Inferior parietal cortex (tissue), 1 donor: Measurements from ENCODE around the gene ELMOD2.
A peak's percentile ranks its signal among the peaks of the same experiment; 100 is the strongest.
"Not testable (repeated sequence)": the region's sequence is repeated elsewhere in the genome, so short reads cannot be mapped to it uniquely, and the experiment has no call there.

ENCODE experiments used
- DNase-seq: peaks from one replicate; pipeline ENCODE4 v3.0.0-alpha.2; 2016; ENCODE audit errors: extremely low spot score

Gene ELMOD2

GRCh38 chr4:140523857-140524742 lies at the start of gene ELMOD2:
Gene ELMOD2, plus strand, starts transcription at chr4:140524168. Its CDS starts 1,261 bp downstream, at chr4:140525429.
- DNase-seq, result peak; percentile 95

GRCh38 chr4:140483445-140483844 lies 40.5 kb upstream of the ELMOD2 start:
- no peak for DNase-seq

GRCh38 chr4:140485939-140486338 lies 38.0 kb upstream of the ELMOD2 start:
- DNase-seq, result no peak

- DNase-seq, result no peak
These were observed 26.6 kb upstream of the ELMOD2 start for GRCh38 chr4:140497405-140497746.

- DNase-seq, result no peak
These were observed 26.0 kb upstream of the ELMOD2 start, which contains the start of gene MGAT4D for GRCh38 chr4:140497747-140498636. Gene MGAT4D, minus strand, starts transcription at chr4:140498293. Its CDS starts 71 bp downstream, at chr4:140498222.

GRCh38 chr4:140499391-140499790 lies 24.6 kb upstream of the ELMOD2 start:
- no peak for DNase-seq

GRCh38 chr4:140504261-140504660 lies 19.7 kb upstream of the ELMOD2 start:
- no peak for DNase-seq

- not testable (repeated sequence) for DNase-seq
These were observed 10.2 kb upstream of the ELMOD2 start for GRCh38 chr4:140513765-140514164.

GRCh38 chr4:140515423-140515822 lies 8.5 kb upstream of the ELMOD2 start:
- no peak for DNase-seq

- DNase-seq, result no peak
These were observed 555 bp upstream of the ELMOD2 start for GRCh38 chr4:140523370-140523856.

GRCh38 chr4:140529434-140529833 lies 5.5 kb downstream of the ELMOD2 start:
- no peak for DNase-seq

GRCh38 chr4:140533951-140534480 lies 10.0 kb downstream of the ELMOD2 start:
- DNase-seq, result no peak

GRCh38 chr4:140556372-140557085 lies 32.6 kb downstream of the ELMOD2 start:
- DNase-seq, result no peak

- DNase-seq, result no peak
These were observed 34.0 kb downstream of the ELMOD2 start for GRCh38 chr4:140557831-140558435.

GRCh38 chr4:140559696-140560095 lies 35.7 kb downstream of the ELMOD2 start:
- DNase-seq, result no peak

GRCh38 chr4:140568507-140569306 lies 44.7 kb downstream of the ELMOD2 start, which contains the start of gene UCP1:
Gene UCP1, minus strand, starts transcription at chr4:140568961. Its CDS starts 232 bp downstream, at chr4:140568729.
- no peak for DNase-seq

GRCh38 chr4:140569307-140569638 lies 45.3 kb downstream of the ELMOD2 start:
- no peak for DNase-seq

GRCh38 chr4:140571620-140572019 lies 47.7 kb downstream of the ELMOD2 start:
- DNase-seq, result no peak

- DNase-seq, result no peak
These were observed 51.5 kb downstream of the ELMOD2 start for GRCh38 chr4:140575489-140575888.

- DNase-seq, result no peak
These were observed 55.3 kb downstream of the ELMOD2 start for GRCh38 chr4:140579278-140579677.
